Adipose tissue (tissue), 3 donors: ENCODE data around the gene UBE2D4. TPM values are rescaled to one million over a fixed set of nuclear protein-coding genes. Genes with fewer than 3 reads are reported as not detected.
"Not testable (repeated sequence)": the region's sequence is repeated elsewhere in the genome, so short reads cannot be mapped to it uniquely, and the experiment has no call there.

Experiments
- H3K27ac ChIP-seq: one replicate; pipeline ENCODE4 v1.5.1; 2013; ENCODE audit warnings: low read depth, low read length
- WGBS, 3 donors: extraction: QIAGEN DNeasy Blood & Tissue Kit; methylation state at CpG; one replicate each; pipeline ENCODE4 v1.1.7; 2013; 5-methylcytosine and 5-hydroxymethylcytosine counted together
- polyA plus RNA-seq, 3 donors: library from polyadenylated mRNA; stranded (reverse); fragments of 200-250 nt; gene quantifications; one replicate each; pipeline ENCODE4 v1.2.3, GENCODE V29; 2013
- donor health status: healthy with polysubstance abuse.
- donor health status: Bipolar disorder and iron deficiency.
- donor health status: healthy.

Gene UBE2D4
- polyA plus RNA-seq, 3 donors: 10.3 to 21.4 (median 14.8) TPM

GRCh38 chr7:43944286-43944685 lies 18.1 kb downstream of the UBE2D4 start:
- no peak overlapping the region for H3K27ac ChIP-seq
- WGBS, 3 donors: 93 to 97% (median 94%) methylated on average over 4 of the region's 4 CpGs

GRCh38 chr7:43952028-43952427 lies 25.8 kb downstream of the UBE2D4 start:
- H3K27ac ChIP-seq: no peak overlapping the region
- WGBS, 3 donors: 85 to 90% (median 90%) methylated on average over 3 of the region's 3 CpGs

GRCh38 chr7:43953071-43953470 lies 26.8 kb downstream of the UBE2D4 start:
- 94 to 97% (median 95%) methylated on average over 5 of the region's 5 CpGs for WGBS, 3 donors
- no peak overlapping the region for H3K27ac ChIP-seq

GRCh38 chr7:43954524-43955228 lies 28.4 kb downstream of the UBE2D4 start:
- 52 to 75% (median 75%) methylated on average over 3 of the region's 3 CpGs for WGBS, 3 donors
- no peak overlapping the region for H3K27ac ChIP-seq

GRCh38 chr7:43956027-43956426 lies 29.8 kb downstream of the UBE2D4 start:
- 70 to 77% (median 73%) methylated on average over 3 of the region's 3 CpGs for WGBS, 3 donors
- no peak overlapping the region for H3K27ac ChIP-seq

GRCh38 chr7:43960933-43961332 lies 34.7 kb downstream of the UBE2D4 start:
- no peak overlapping the region for H3K27ac ChIP-seq
- 14 to 49% (median 23%) methylated on average over 1 of the region's 1 CpG for WGBS, 3 donors

- not testable (repeated sequence) for H3K27ac ChIP-seq
- WGBS, 3 donors: 91 to 99% (median 92%) methylated on average over 3 of the region's 3 CpGs
Observed at GRCh38 chr7:43966392-43966791, 40.2 kb downstream of the UBE2D4 start.

- 85 to 90% (median 86%) methylated on average over 11 to 17 of the region's 20 CpGs for WGBS, 3 donors
- H3K27ac ChIP-seq: not testable (repeated sequence)
Observed at GRCh38 chr7:43968172-43969040, 42.2 kb downstream of the UBE2D4 start.

GRCh38 chr7:43969586-43969985 lies 43.4 kb downstream of the UBE2D4 start:
- WGBS, 3 donors: 88 to 97% (median 94%) methylated on average over 5 to 11 of the region's 11 CpGs
- not testable (repeated sequence) for H3K27ac ChIP-seq

- WGBS, 3 donors: 82 to 87% (median 83%) methylated on average over 3 of the region's 5 CpGs
- not testable (repeated sequence) for H3K27ac ChIP-seq
Observed at GRCh38 chr7:43970698-43971097, 44.5 kb downstream of the UBE2D4 start.

GRCh38 chr7:43974033-43974573 lies 47.9 kb downstream of the UBE2D4 start:
- H3K27ac ChIP-seq: not testable (repeated sequence)
- WGBS, 3 donors: 82 to 86% (median 85%) methylated on average over 4 to 7 of the region's 8 CpGs

GRCh38 chr7:43974725-43975482 lies 48.7 kb downstream of the UBE2D4 start:
- H3K27ac ChIP-seq: not testable (repeated sequence)
- 69 to 79% (median 76%) methylated on average over 10 of the region's 10 CpGs for WGBS, 3 donors

- no peak overlapping the region for H3K27ac ChIP-seq
- 89 to 100% (median 100%) methylated on average over 1 of the region's 1 CpG for WGBS, 3 donors
Observed at GRCh38 chr7:43977525-43977924, 51.3 kb downstream of the UBE2D4 start.

- WGBS, 3 donors: 78 to 96% (median 82%) methylated on average over 11 of the region's 11 CpGs
- H3K27ac ChIP-seq: not testable (repeated sequence)
Observed at GRCh38 chr7:43978102-43978501, 51.9 kb downstream of the UBE2D4 start.

- no CpG with 5 or more reads among the region's 6 CpGs for WGBS, 3 donors
- not testable (repeated sequence) for H3K27ac ChIP-seq
Observed at GRCh38 chr7:43982848-43983247, 56.6 kb downstream of the UBE2D4 start.

- H3K27ac ChIP-seq: not testable (repeated sequence)
- WGBS, 3 donors: 67 to 100% (median 78%) methylated on average over 1 of the region's 2 CpGs
Observed at GRCh38 chr7:43983736-43984135, 57.5 kb downstream of the UBE2D4 start.

GRCh38 chr7:43985904-43986864 lies 59.9 kb downstream of the UBE2D4 start:
- 20 to 26% (median 25%) methylated on average over 14 to 29 of the region's 33 CpGs for WGBS, 3 donors
- H3K27ac ChIP-seq: not testable (repeated sequence)

GRCh38 chr7:43987476-43987875 lies 61.2 kb downstream of the UBE2D4 start:
- 89 to 95% (median 90%) methylated on average over 5 to 7 of the region's 9 CpGs for WGBS, 3 donors
- not testable (repeated sequence) for H3K27ac ChIP-seq
